HG03066 (cell line): Measurements from ENCODE around the gene CXCL8.
A peak's percentile ranks its signal among the peaks of the same experiment; 100 is the strongest.
"Not testable (repeated sequence)": the region's sequence is repeated elsewhere in the genome, so short reads cannot be mapped to it uniquely, and the experiment has no call there.

Source experiments
- ATAC-seq: cut with Tn5 transposase; IDR thresholded peaks from one replicate; pipeline ENCODE4 v1.9.1; 2021; ENCODE audit warnings: low read depth; ENCODE audit not compliant: unreplicated experiment

Gene CXCL8

DNA sequence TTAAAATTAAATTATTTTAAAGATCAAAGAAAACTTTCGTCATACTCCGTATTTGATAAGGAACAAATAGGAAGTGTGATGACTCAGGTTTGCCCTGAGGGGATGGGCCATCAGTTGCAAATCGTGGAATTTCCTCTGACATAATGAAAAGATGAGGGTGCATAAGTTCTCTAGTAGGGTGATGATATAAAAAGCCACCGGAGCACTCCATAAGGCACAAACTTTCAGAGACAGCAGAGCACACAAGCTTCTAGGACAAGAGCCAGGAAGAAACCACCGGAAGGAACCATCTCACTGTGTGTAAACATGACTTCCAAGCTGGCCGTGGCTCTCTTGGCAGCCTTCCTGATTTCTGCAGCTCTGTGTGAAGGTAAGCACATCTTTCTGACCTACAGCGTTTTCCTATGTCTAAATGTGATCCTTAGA is at the start of gene CXCL8:
TSS of gene CXCL8 (plus strand) at position 217 of the 426 bp plus-strand sequence. CDS start at position 307, 90 bp downstream.
- no peak for ATAC-seq

DNA sequence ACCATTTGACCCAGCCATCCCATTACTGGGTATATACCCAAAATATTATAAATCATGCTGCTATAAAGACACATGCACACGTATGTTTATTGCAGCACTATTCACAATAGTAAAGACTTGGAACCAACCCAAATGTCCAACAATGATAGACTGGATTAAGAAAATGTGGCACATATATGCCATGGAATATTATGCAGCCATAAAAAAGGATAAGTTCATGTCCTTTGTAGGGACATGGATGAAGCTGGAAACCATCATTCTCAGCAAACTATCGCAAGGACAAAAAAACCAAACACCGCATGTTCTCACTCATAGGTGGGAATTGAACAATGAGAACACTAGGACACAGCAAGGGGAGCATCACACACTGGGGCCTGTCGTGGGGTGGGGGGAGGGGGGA is 49.2 kb upstream of the CXCL8 start:
- ATAC-seq: not testable (repeated sequence)

DNA sequence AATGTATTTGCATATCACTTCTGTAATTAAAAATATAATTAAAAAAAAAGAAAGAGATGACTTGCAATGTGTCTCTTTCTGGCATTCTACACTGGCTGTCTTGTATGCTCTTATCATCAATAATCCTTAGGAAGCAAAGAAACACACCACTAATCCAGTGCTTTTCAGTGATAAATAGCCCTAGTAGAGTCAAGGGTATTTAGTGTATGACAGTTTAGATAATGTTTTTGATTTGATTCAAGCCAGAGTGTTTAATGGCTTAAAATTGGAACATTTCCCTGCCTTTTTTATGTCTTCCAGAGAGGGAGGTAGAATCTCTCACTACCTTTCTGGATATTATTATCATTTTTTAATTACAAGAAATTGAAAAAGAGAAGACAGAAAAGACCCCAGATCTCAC is 48.6 kb upstream of the CXCL8 start:
- ATAC-seq: no peak

DNA sequence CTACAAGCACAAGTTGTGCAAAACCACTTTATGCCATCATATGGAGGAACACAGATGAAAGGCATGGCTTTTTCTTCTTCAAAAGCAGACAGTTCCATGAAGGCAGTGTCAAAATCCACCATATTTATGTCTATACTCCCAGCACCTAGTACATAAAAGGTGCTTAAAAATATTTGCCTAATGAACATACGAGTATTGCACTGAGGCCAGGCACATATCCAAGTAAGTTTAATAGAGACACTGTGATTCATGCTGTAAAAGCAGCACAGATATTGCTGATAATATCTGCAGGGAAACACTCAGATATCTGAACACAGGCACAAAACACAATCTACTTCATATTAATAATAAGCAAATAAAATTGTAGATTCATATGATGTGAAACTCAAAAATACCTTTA is 48.1 kb upstream of the CXCL8 start:
- no peak for ATAC-seq

DNA sequence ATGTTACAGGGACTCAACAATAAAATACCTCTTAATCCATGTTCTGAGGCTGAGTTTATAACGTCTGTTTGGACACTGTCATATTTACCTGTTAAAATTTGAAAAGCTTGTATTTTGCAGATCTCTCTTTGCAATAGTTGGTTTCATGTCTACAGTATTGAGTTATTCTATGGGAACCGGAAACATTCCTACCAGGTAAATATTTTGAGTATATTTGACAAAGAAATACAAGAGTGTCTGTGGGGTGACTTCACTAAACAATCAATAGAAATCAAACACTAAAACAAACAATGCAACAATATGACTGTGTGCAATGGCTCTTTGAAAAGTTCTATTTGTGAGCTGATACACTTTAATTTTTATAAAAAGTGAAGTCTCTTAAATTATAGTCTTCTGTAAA is 47.7 kb upstream of the CXCL8 start:
- ATAC-seq: no peak

DNA sequence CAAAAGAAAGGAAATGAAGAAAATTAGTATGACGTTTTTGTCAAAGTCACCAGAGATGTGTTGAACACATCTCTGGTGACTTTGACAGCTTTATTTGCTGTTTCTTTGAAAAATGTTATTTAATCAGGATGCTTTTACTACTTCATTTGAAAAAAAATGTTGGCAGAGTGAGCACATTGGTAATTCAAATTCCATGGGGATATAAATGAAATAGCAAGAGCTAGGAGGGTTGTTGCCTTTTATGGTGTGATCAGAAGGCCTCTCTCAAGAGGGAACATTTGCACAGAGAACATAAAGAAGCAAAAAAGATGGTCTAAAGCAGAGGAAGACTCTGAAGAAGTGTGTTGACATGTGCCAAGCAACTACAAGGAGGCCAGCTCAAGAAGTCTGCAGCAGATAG is 46.6 kb upstream of the CXCL8 start:
- no peak for ATAC-seq

DNA sequence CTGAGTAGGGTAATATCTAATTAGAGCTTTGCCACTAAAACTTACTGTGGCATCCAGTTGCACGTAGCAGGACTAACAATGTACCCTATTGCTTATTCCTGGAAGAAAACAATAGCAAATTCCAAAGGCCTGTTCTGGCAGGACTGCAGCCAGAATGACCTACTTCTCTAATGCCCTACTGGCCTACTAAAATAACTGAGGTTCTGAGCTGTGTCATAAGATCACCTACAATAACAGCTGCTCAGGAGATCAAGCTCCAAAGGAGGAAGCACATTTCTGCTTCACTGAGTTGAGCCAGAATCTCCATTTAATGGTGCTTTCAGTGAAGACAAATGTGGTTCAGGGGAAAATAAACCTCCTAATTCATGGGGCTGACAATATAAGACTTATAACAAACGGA is 42.2 kb upstream of the CXCL8 start:
- ATAC-seq: no peak

DNA sequence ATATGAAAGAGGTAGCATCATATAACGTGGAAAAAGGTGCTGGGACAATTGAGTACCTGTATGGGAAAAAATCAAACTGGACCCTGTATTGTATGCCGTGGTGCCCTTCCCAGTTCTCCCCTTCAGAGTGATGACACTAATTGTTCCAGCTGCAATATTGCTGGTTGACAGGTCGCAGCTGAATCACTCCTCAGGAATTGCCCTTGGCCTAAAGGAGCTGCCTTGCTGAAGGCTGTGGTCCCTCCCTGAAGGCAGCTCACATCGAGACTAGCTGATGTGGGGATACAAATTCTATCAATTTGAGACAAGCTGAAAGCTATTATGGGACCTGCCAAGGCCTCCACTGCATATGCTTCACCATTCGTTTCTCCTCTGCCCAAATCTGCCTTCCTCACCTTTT is 39.3 kb upstream of the CXCL8 start:
- ATAC-seq: no peak

DNA sequence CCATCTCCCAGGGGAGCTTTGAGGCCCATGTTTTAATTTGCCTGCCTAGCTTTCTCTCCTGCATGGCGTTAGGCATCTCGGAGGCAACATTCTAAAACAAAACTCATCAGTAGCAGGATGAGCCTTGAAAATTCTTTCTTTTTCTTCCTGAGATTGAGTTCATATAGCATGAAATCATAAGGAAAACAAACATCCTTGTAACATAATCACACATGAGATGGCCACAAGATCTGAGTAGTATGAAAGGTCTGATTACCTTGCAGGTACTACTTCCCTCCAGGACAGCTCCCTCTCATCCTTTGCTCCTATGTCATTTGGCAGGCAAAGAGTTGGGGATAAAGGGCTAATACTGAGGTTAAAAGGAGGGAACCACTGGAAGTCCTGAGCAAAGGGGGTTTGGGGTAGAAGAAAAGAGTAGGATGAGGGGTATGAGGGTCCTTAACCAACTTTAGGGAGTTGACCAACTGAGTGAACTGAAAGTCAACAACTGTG is 37.5 kb upstream of the CXCL8 start:
- ATAC-seq: no peak

DNA sequence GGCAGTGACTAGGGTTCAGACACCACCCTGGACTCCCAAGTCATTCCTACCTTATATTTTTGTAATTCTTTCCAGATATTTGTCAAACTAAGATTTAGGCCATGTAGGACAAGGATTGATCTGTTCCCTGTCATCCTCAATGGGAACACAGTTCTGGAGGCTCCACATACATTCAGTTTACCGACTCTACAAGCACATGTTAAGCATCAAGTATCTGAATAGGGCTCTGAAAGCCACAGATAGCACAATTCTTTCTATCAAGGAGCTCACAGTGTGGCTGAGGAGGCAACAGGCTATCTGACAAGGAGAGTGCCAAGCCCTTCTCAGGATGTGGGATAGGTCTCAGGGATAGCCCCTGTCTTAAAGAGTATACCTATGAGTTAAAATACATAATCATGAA is 37.0 kb upstream of the CXCL8 start:
- ATAC-seq: no peak

DNA sequence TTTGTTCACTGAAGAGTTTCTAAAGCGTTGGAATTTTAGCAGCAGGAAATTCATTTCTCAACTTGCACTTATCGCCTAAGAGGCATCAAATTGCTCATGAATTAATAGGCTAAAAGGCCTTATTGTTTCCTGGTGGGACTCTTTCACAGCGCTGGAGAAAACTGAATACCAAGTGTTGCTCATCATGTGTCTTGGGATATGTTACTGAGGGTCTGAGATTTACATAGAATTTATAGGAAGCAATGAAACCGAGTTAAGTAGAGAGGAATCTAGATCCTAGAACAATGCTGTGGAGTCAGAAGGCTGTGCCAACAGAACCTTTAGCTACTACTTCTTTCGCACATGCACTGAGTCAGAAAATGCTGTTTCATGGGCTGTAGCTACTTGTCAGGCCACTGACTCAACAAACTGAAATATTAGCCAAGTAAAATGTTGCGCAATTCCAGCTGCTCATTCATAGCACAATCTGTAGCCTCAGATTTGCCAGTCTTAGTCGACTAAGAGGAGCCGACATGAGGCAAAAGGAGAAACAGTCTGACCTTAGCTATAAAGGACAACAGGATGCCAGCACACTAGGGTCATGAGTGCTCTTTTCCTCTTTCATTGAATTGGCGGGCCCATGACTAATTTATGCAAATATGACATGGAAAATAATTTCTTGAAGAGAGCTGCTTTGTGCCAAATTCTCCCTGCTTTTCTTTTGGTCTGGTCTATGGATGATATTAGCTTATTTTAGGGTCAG is 35.9 kb upstream of the CXCL8 start:
- no peak for ATAC-seq

DNA sequence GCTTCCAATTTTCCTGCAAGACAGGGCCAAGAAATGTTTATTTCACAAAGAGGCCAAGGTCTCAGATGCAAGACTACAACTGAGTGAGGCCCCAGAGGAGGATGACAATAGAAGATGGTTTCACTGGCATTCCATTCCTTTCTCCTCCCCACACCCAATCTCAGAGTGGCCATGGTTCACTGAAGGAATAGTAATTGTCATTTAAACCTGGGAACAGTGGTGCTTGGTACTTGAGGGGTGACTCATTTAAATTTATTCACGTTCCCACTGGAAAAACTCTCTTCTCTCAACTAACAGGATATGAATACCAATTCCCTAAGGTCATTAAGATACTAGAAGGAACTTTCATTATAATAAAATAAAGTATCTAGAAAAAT is 35.3 kb upstream of the CXCL8 start:
- ATAC-seq: no peak

DNA sequence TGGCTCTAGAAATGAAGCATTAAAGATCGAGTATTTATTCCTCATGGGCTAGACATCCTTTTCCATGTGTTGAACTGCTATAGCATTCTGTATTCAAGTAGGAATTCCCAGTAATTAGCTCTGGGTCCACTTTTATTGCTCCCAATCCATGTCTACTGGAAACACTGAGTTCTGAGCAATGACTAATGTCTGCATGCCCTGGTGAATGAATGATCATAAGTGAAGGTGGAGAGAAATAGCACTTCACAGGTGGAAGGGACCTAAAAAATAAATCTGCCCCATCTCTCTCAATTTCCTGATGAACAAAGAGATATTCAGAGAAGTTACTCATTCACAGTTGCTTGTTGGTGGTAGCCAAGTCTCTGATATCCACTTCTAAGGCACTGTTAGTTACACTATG is 34.6 kb upstream of the CXCL8 start:
- ATAC-seq: no peak

DNA sequence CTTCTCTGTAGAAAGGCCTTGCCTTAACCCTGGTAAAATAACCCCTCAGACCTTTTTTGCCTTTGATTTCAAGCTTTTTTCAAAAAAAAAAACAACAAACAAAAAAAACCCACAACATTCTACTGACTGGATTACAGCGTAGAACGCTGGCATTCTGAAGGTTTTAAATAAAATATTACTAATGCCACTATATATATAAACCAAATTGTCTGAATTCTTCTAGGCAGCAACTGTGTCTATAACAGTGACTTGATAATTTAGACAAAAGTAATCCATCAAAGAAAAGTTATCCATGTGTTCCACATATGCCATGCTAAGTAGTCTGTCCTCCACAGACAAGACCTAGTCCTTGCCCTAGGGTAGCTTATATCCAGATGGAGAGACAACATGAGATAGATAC is 33.6 kb upstream of the CXCL8 start:
- no peak for ATAC-seq

DNA sequence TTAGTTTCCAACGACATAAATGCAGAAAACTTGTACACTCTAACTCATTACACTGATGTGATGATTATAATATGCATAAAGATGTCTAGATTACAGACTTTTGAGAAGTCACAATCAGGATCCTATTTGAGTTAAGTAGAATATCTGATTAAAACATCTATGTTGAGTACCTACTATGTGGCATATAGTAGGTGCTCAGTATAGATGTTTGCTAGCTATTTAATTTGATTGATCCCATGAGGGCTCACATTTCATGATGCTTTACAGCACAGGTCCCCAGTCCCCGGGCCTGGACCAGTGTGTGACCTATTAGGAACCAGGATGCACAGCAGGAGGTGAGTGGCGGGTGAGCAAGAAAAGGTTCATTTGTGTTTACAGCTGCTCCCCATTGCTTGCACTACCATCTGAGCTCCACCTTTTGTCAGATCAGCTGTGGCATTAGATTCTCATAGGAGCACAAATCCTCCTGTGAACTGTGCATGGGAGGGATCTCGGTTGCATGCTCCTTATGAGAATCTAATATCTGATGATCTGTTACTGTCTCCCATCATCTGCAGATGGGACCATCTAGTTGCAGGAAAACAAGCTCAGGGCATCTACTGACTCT is 33.0 kb upstream of the CXCL8 start:
- ATAC-seq: no peak

DNA sequence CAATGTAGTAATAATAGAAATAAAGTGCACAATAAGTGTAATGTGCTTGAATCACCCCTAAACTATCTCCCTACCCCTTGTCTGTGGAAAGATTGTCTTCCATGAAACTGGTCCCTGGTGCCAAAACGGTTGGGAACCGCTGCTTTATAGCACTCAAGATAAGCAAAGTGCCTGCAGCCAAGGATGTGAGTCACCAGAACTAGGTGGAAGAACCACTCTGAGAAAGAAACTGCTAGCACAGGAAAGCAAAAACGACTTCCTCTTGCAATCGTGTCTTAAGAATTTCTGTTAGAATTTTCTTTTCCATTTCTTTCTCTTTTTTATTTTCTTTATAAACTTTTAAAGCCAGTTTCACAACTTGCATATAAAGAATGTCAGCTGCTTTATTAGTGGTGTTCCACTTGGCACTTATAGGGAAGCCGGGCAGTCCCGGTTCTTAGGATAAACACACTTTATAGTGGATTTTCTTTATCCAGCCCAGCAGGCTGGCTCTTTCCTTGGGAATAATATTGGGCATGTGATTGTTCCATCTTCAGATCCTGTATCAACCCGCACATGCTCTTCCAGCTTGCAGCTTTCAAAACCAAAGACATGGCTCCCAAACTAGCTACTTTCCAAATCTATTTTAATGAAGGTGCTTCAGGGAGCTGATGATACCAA is 32.3 kb upstream of the CXCL8 start:
- ATAC-seq: peak; percentile 51

DNA sequence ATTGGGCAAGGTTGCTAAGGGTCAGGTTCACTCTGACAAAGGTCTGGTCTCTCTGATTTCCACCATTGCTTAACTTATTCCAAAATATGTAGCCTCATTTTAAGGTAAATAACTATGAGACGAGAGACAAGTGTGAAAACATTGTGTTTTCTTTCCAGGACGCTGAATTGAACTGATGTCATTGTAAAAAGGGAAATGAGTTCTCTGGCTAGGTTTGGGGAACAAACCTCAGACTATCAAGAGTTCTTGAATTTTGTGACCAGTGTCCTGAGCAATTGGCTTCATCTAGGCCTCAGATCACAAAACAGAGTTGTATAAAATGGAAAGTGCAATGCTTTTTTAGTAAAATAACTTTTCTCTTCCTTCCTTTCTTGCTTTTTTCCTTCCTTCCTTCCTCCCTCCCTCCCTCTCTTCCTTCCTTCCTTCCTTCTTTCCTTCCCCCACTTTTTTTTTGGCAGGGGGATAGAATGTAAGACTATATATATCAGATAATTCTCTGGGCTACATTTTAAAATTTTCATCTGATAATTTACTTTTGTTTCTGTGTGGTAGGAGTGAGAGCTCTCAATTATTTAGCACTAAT is 30.8 kb upstream of the CXCL8 start:
- ATAC-seq: no peak

DNA sequence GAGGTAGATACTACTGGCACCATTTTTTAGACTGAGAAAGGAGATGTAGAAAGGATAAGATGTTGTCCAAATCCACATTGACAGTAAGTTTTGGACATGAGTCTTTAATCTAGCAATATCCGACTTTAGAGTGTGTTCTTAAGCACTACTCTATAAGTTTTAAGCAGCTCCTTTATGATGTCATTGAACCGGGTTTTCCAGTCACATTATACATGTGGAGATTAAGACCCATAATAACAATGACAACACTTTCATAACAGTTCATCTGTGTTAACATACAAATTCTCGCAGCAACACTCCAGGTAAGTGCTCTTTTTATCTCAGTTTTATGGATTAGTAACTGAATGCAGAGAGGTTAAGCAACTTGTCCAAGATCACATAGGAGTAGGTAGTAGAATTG is 30.3 kb upstream of the CXCL8 start:
- no peak for ATAC-seq

DNA sequence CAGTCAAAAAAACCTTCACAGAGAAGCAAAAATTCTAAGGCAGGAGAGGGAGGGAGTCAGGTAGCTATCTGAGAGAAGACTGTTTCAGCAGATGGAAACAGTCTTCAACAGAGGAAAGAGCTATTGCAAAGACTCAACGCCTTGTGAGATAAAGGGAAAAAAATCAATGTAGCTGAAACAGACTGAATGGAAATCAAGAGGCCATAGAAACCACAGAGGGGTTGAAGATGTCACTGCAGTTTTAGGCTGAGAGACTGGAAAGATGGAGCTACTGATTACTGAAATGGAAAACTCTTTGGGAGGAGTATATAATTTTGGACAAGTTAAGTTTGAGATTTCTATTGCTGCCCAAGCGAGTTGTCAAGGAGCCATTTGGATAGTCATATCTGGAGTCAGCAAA is 28.4 kb upstream of the CXCL8 start:
- no peak for ATAC-seq

DNA sequence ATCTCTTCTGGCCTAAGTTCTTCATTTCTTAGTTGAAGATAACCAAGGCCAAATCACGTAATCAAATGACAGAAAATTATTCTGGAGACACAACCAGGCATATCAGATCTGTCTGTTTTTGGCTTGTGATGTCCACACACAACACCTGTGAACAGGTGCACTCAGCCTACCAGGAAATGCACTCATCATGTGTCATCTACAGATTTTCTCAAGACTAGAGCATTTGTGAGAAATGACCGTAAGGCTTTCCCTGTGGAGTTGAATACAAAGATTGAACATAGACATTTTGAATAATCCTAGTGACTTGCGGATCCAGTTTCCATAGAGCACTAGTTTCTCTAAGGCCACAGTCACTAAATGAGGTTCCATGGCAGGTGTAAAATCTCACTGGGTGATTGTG is 26.7 kb upstream of the CXCL8 start:
- no peak for ATAC-seq

DNA sequence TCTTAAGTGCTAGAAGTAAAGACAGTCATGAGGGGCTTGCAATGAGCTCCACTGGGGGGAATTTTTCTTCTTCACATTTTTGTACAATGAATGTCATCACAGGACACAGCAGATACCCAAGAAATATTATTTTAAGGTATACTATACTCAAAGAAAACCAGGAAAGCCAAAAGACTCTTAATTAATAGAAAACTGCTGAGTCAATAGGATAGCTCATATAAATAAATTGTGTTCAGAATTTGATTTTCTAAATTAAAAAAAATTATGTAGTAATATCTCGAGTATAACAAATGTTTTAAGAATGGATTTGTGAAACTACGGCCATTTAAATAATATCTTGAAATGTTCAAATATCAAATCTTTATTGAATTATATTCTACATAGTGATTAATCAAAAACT is 25.7 kb upstream of the CXCL8 start:
- no peak for ATAC-seq

DNA sequence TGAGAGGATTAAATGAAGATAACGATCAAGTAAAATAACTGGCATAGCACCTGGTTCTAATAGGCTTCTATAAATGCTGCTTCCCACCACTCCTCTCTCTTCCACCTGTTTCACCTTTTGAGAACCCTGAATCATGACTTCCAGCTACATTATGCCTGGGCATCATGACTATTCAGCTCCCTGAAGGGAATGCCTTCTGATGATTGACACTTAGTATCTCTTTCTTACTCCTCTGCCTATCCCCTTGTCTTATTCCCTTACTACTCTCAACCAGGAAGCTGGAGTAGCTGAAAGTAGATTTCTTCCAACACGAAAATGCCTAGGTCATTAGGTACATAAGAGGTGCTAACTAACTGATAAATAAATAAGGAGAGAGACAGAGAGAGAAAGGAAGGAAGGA is 24.7 kb upstream of the CXCL8 start:
- ATAC-seq: no peak
